Activated gamma-delta T cell treated with anti-CD3 and anti-CD28 coated beads, Interleukin-2, amount 50 U/mL, for 16 hours (primary cell): Measurements from ENCODE around the gene MAPK4.

ENCODE experiments used
- DNase-seq: peaks from one replicate; pipeline ENCODE4 v3.0.0-alpha.2; 2020; ENCODE audit warnings: low read depth

MAPK4 gene

DNA sequence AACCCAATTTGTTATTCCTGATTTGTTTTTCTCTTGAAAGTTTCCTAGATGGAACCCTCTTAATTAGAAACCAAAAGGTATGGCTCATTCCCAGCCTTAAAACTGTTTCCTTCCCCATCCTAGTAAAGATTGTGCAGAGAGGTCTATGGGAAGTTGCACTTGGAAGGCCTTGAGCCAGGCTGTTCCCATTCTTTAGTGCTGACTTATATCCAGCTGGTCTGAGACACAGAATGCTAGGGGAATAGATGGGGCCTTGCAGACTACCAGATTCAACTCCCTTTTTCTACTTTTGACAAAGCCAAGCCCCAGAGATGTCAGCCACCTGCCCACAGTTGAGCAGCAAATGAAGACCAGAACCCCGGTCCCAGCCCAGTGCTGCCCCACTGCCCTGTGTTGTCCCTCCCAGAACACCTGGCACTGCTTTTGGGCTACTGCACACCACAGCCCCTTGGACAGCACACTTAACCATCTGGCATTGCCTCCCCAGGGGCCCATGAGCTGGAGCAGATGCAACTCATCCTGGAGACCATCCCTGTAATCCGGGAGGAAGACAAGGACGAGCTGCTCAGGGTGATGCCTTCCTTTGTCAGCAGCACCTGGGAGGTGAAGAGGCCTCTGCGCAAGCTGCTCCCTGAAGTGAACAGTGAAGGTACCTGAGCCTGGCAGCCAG is 161.7 kb downstream of the MAPK4 start:
- DNase-seq = no peak

DNA sequence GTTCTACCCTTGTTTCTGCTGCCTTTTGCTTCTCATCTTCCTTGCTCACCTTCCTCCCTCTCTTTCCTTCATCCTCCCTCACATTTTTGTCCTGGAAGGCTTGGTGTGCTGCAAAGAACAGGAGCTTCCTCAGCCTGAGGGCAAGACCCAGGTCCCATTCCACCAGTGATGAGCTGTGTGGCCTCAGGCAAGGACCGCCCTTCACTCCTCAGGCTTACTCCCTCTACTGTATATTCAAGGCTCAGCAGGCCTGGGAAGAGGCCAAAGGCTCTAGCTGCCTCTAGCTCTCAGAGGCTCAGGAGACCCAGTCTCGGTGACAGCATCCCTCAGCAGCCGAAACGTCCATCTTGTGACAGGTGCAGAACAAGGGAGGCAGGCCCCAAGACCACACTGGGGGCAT is 162.4 kb downstream of the MAPK4 start:
- no peak for DNase-seq

DNA sequence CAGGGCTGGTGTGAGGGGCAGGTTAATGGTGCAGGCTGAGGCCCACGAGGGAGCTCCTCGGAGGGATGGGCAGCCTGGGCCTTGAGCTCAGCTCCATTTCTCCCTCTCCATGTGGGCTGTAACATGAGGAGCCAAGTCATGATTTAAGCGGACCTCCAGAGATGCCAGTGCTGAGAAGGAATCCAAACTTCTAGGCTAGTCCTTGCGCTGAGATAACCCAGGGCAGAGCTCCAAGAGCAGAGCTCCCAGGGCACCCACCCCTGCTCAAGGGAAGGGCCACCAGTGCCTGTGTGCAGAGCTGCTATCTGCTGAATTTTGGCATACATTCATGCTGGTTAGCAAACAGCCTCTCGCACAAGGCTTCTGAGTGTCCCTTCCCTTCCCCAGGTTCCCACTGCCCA is 164.9 kb downstream of the MAPK4 start:
- DNase-seq = no peak

DNA sequence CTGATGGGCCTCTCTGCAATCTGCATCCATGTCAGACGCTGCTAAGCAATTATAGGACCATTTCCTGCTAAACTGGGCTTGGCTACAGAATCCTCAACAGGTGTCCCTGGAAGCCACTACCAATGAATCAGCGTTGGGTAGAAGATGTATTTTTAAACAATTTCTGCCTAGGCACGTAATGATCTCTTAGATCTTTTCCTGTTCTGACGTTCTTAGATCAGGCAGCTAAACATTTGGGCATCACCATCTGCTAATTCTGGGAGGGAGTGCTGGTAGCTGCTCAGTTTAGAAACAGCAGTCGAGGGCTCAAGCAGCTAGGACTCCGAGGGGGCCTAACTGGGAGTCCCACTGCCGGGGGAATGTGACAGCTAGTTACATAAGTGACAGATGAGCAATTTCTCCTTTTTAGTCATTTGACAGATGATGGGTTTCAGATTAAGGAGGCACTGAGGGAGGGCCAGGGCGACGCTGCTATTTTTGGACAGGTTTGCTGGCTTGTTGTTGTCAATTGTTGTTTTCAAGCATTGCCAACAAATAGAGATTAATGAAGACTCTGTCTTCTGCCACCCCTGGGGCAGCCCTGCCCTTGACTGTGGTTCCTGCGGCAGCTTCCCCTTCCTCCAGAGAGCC is 167.2 kb downstream of the MAPK4 start:
- no peak for DNase-seq

DNA sequence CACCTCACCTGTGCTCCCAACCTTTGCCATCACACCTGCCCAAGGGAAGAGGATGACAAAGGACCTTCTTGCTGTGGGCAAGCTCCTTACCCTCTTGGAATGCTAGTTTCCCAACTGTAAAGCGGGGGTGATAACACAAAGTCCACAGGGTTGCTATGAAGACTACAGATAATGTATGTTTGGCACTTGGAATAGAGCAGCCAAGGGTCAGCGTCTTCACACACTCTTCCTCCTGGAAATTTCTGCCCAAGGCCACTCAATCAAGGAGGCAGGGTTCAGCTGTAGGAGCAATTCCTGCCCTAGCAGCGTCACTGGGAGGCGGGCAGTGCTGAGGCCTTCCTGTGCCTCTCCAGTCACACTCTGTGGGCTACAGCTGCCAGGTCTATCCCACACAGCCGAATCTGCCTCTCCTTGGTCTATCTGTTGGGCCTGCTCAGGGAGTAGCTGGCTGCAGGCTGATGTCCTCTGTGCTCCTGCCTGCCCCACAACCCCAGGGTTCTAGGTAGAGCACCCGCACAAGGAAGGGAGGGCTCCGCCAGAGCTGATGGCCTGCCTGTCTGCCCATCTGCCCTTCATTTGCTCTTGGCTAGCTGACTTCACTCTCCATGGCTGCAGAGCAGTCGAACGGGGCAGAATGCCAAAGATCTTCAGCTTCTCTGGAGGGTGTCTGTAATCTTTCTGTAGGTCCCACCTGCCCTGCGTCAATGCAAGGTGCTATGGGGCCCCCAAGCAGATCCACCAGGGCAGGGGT is 168.0 kb downstream of the MAPK4 start:
- DNase-seq = no peak

DNA sequence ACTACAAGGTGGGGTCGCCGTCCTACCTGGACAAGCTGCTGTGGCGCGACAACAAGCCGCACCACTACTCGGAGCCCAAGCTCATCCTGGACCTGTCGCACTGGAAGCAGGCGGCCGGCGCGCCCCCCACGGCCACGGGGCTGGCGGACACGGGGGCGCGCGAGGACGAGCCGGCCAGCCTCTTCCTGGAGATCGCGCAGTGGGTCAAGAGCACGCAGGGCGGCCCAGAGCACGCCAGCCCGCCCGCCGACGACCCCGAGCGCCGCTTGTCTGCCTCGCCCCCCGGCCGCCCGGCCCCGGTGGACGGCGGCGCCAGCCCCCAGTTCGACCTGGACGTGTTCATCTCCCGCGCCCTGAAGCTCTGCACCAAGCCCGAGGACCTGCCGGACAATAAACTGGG is 169.5 kb downstream of the MAPK4 start:
- no peak for DNase-seq

DNA sequence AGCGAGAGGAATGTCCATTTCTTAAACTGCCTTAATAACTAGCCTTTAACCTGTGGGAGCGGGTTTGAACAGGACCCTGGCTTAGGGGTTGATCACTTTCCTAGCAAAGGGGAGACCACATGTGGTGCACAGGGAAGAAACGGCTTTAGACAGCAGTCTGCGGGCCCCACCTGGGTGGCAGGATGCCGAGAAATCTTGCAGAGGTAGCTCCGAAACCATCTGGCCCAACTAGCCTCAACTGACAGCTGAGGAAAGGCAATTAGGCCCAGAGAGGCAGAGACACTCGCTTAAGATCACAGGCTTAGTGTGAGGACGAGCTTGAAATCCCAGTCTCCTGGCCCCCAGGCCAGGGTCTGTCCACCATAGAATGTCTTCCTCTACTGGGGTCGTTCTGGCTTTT is 170.1 kb downstream of the MAPK4 start:
- no peak for DNase-seq

DNA sequence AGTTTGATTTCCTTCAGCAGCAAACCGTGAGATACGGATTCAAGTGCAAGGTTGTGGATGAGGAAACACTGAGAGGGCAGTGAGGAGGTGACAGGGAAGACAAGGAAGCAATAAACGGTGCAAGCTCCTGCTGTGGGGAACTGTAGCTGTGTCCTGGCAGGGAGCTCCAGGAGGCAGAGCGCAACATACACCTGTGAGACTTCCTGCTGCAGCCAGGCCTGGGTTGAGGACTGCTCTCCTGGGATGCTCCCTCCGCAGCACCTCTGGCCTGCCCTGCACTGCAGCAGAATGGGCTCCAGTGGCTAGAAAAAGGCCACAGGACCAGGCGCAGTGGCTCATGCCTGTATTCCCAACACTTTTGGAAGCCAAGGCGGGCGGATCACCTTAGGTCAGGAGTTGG is 174.5 kb downstream of the MAPK4 start:
- DNase-seq = no peak

DNA sequence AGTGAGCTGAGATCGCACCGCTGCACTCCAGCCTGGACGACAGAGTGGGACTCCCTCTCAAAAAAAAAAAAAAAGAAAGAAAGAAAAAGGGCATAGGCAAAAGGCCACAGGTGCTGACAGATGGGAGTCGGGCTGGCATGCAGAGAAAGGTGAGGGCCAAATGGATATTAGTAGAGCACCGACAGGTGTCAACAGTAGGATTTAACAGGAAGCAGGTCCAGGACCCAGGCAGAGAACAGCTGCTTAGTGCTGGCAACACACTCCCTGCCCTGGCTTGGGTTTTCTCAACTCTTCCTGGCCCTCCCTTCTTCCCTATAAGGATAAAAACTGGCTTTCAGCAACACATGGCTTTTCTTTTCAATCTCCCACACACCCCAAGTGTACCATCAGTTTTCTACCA is 175.0 kb downstream of the MAPK4 start:
- no peak for DNase-seq

DNA sequence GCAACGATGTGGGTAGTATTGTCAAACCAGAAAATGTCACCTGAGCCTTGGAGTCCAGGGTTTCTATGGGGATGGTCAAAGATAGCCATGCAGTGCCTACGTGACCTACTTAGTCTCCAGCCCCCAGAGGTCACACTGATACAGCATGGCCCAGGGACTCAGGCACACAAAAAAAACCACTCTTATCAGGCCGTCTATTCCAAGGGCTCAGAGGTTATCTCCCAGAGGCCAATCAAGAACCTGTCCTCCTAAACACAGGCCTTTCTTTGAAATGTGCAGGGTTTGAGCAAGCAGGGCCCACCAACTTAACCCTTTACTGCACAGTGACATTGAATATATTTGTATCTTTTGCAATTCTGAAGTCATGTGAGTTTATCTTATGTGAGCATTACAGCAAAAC is 177.2 kb downstream of the MAPK4 start:
- no peak for DNase-seq

DNA sequence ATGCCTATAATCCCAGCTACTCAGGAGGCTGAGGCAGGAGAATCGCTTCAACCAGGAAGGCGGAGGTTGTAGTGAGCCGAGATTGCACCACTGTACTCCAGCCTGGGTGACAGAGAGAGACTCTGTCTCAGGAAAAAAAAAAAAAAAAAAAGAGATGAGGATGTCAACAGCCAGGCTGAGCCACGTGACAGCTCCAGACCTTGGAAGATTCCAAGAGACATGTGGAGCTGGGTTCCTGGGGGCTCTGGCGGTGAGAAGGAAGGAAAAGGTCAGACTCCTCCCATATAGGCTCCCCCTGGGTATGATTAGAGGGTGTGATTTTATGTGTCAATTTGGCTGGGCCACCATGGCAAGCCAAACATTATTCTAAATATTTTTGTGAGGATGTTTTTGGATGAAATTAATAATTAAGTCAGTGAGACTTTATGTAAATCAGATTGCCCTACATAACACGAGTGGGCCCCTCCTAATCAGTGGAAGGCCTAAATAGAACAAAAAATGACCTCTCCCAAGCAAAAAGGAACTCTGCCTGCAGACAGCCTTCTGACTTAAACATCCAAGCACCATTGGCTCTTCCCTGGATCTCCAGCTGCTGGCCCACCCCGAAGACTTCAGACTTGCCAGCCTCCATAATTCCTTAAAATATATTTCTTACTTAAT is 178.3 kb downstream of the MAPK4 start:
- DNase-seq = no peak

DNA sequence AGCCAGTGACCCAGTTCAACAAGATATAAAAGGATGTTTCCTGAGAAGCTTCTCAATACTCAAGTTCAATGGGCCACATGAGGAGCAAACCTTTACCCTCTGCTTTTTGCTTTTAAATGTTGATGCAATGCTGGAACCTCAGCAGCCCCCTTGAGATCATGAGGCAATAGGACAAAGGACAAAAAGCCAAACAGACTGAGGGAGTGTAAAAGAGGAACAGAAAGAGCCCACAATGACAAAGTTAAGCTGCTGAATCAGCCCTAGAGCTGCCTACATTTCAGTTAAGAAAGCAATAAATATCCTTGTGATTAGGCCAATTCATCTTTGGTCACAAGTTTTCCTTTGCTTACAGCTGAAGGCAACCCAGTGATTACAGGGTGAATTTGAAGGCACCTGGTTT is 183.1 kb downstream of the MAPK4 start:
- DNase-seq = no peak

DNA sequence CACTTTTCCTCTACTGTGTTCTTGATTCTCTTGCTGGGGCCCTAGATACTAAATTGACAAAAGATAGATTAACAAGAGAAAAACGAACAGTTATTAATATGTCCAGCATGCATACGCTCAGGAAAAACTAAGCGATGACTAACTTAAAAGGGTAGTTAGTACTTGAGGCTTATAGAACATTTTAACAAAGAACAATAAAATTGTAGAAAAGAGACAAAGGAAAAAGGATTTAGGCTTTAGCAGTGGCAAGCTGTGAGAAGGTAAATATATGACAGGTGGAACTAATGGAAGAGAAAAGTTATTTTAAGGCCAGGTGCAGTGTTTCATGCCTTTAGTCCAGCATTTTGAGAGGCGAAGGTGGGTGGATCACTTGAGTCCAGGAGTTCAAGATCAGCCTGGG is 184.4 kb downstream of the MAPK4 start:
- DNase-seq = no peak

DNA sequence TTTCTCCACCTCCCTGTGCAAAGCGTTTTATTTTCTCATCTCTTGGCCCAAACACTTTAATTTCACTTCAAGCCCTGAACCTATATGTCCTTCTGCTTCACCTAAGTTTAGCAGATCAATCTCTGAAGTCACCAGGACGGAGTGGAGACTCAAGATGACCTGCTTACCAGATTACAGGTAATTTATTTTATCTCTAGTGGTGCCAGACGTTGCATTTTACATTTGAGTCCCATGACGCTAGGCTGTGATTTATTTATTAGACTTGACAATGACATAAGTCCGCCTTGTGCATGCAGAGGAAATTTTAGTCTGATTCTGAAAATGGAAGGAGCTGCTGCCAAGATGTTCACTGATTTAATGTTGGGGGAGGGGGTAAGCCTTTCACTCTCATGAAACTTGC is 186.1 kb downstream of the MAPK4 start:
- DNase-seq = no peak

DNA sequence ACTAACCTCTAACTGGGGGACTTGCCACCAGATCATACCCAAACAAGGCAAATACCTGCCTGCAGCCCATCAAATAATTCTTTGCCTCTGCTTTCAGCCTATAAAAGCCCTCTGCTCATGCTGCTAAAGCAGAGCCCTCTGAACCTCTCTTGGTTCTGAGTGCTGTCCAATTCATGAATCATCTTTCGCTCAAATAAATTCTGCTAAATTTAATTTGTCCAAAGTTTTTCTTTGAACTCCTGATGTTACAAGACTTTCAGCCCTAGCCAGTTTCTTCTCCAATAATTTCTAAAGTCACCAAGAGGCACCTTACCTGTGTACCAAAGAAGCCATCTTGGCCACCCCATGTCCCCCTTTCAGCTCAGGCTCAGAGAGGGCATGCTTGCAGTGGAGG is 188.0 kb downstream of the MAPK4 start:
- DNase-seq = no peak

DNA sequence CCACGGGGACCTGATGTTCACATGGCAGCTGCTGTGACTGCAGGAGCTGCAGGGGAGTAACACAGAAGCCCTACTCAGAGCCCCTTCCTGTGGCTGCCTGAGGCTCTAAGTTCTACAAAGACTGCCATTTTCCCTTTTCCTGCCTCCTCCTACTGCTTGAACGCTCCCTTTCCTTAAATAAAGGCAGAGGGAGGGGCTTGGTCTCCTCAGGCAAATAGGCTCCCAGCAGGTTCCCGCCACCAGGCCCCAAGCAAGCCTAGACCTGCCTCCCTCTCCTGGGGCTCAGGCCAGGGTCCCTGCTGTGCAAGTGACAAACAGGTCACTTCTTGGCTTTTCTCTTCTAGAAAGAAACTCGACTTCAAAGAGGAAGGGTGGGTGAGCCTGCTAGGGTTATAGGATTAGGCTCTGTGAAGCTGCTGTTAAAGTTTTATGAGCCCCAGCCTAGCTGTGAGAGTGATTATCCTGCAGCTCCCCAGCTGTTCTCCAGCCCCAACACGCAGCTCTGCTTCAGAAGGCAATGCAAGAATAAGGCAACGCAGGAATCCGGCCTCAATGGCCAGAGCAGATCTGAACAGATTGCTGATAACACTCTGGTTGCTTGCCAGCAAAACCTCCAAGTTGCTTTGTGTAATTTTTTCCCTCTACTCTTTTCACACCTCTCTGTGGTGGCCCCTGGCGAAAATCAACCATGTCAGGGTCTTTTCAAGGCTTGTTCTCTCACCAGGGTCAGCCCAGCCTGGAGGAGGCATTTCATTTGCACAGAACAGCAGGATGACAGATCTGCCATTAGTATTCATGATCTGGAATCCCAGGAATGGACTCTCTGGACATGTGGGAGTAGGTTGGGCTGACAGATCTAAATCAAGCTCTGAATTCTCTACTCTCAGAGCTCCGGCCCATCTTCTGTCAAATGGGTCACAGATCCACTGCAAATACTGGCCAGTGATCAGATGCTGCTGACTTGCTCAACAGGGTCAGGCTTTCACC is 188.6 kb downstream of the MAPK4 start:
- no peak for DNase-seq

DNA sequence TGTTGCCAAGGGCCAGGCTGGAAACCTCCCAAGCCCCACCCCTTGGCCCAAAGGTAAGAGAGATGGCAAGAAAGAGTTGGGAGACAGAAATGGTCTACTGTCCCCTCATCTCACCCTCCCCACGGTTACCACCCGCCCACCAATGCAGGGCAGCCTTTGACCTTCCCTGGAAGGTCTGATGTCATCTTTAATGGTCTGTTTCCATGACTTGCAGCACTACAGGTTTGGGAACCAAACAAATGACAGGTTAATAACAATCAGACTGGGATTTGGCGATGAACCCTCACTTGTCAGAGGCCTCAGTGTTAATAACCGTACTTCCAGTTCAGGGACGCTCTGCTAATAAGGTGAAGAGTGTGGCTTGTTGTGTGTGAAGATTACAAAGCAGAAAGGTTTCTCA is 189.5 kb downstream of the MAPK4 start:
- DNase-seq = no peak

DNA sequence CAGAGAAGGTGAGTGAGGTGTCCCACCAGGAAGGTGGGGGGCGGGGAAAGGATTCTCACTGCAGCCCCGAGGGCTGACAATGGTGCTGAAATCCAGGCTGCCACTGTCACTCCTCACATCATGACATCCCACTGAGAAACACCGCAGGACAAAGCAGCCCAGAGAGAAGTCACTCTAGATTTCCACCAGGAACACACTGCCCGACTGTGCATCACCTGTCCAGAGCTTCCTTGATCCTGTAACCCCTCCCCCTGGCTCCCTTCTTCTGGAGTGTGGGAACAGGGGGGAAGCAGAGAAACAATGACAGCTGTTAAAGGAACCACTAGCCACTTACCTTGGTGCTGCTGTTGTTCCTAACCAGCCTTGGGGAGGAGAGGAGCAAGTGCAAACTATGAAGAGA is 190.1 kb downstream of the MAPK4 start:
- no peak for DNase-seq

DNA sequence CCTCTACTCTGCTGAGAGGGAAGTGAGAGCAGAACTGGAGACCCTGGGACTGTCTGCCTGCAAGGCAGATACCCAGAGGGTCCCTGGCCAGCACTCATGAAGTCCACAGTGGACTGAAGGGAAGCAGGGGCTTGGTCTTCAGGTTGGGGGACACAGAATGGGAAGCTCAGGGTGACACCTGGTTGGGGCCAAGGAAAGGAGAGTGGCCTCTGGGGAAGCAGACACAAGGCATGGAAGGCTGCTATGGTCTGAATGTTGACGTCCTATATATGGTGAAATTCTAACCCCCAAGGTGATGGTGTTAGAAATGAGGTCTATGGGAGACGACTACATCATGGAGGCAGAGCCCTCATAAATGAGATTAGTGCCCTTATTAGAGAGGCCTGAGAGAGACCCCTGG is 190.7 kb downstream of the MAPK4 start:
- no peak for DNase-seq

DNA sequence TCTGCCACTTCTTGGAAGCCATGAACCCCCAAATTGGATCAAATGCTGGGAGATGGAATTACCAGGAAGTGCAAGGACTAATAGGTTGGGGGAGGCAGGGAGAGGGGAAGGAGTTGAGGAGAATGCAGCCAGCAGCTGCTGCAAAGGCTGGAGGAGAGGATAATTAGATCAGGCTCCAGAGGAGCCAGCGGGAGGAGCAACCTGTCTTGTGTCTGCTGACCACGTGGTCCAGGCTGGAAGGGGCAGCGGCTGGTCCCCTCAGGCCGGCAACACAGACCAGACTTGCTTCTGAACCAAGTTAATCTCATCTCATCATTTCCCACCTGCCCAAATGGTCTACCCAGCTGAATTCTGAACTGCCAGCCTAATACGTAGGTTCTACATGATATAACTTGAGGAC is 191.6 kb downstream of the MAPK4 start:
- DNase-seq = no peak

DNA sequence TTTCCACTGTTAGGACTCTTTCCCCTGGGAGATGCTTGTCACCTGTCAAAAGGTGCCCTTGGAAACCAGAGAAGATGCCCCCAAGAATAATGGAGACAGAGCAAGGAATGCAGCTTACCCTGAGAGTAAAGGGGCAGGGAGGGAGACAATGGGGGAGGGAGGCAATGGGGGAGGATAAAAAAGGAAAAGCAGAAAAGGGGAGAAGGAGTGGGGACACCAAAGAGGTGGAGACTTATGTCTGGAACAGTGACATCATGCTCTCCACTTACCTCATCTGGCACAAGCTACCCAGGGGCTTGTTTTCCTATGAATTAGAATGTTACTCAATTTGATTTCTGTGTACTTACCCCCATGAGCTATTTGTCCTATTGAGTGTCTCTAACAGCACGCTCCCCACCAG is 192.1 kb downstream of the MAPK4 start:
- no peak for DNase-seq

DNA sequence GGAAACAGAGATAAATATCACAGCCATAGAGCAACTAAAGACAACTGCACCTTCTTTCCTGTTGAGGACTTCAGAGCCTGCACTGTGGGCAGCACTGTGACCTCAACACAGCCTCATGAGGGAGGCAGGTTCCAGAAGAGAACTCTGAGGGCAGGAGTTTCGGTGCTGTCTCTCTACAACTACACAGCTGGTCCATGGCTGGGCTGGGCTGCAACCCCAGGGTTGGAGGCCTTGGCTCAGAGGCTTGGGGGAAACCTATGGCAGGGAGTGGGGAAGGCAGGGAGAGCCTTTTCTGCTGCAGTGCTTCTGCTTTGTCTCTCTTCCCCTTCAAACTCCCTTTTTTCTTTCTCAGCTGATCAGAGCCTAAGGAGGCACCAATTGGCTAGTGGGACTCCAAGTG is 193.4 kb downstream of the MAPK4 start:
- DNase-seq = no peak
